Raji (cell line): ENCODE results near the gene LATS1.

ENCODE experiments used
- POLR2A ChIP-seq: IDR thresholded peaks from 2 replicates; pipeline ENCODE4 v1.6.1; 2011; ENCODE audit warnings: low read depth, low read length, control low read depth; ENCODE audit not compliant: insufficient read depth

The LATS1 gene

DNA sequence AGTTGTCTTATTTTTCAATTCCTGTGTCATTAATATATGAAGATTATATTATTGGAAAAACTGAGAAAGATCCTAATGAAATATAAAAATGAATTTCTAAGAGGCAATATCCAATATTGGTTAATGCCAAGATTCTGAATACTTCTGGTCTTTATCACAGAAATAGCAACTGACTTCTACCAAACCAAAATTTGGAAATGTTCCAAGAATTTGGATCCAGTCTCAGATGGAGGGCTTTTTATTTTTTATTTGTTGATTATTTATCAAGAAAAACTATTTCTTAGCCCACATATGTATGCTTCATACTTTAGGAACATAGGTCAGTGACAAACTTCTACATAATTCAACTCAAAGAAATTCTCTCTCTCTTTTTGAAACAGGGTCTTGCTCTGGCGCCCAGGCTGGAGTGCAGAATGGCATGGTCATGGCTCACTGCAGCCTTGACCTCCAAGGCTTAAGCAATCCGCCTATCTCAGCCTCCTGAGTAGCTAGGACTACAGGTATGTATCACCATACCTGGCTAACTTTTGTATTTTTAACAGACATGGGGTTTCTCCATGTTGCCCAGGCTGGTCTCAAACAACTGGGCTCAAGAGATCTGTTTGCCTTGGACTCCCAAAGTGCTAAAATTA is 15.3 kb upstream of the LATS1 start:
- TF ChIP-seq POLR2A = no peak

DNA sequence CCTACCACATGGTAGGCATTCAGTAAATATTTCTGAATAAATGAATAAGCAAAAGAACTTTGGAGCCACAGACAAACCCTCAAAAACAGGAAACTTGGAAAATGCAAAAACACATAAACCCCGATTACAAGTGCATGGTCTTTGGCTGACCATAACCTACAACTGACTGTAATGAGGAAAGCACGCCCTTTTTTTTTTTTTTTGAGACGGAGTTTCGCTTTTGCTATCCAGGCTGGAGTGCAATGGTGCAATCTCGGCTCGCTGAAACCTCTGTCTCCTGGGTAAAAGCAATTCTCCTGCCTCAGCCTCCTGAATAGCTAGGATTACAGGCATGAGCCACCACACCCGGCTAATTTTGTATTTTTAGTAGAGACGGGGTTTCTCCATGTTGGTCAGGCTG is 11.9 kb upstream of the LATS1 start:
- TF ChIP-seq POLR2A = no peak

DNA sequence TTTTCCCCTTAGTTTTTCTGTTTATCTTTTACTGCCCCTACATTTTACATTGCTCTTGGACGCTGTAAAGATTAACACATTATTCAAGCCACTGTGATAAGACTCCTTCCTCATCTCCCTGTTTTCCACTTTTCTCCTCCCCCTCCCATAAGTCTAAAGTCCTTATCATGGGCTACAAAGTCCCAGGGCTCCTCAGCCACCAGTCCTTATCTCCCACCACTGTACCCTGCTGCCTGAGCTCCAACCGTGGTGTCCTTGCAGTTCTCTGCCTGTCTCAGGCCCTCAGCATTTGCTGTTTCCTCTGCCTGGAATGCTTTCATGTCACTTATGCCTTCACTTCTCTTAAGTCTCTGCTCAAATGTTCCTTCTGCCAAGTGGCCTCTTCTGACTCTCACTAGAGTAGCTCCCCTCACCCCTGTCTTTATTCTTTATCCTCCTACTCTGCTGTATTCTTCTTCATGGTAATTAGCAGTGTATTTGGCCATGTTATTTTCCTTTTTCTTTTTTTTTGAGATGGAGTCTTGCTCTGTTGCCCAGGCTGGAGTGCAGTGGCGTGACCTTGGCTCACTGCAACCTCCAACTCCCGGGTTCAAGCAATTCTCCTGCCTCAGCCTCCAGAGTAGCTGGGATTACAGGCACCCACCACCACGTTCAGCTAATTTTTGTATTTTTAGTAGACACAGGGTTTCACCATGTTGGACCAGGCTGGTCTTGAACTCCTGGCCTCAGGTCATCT is 10.8 kb upstream of the LATS1 start:
- TF ChIP-seq POLR2A = no peak

DNA sequence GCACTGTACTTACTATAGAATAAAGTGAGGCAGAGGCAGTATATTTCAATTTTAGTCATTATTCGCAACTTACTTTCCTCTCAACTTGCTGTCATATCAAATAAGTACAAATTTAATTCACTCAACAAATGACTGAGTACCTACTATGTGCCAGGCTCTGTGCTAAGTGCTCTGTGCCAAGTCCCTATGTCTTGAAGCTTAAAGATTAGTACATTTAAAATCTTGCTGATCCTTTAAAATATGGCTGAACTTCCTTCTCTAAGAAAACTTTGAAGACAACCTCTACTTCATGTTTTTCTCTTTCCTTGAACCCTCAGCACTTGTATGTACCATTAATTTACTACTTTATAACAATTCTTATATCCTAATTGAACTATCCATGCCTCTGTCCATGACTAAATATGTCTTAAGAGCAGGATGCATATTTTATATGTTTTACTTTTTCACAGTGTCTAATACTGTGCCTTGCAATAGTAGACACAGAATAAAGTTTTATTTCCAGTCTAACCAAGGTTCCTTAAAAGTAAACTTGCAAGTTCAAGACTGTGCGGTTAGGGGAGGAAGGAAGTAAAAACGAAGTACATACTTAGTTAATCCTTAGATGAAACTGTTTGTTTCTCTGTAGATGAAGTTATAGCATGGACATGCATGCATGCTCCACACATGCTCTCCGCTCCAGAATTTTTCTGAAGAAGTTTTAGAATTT is 10.0 kb upstream of the LATS1 start:
- TF ChIP-seq POLR2A = no peak

DNA sequence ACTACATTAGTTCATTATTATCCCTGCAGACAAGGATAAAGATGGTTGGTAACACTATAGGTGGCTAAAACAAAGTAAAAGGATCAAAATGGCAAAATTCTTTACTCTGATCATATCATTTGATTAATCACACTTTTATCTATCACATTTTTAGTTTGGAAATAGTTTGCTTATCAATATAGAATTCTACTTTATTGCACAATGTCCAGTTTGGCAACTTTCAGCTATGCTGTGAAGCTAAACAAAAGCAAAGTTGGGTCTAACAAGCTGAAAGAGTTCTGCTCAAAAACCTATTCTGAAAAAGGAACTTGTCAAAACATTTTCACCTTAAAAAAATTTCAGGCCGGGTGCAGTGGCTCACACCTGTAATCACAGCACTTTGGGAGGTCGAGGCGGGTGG is 7.9 kb upstream of the LATS1 start:
- TF ChIP-seq POLR2A = no peak

DNA sequence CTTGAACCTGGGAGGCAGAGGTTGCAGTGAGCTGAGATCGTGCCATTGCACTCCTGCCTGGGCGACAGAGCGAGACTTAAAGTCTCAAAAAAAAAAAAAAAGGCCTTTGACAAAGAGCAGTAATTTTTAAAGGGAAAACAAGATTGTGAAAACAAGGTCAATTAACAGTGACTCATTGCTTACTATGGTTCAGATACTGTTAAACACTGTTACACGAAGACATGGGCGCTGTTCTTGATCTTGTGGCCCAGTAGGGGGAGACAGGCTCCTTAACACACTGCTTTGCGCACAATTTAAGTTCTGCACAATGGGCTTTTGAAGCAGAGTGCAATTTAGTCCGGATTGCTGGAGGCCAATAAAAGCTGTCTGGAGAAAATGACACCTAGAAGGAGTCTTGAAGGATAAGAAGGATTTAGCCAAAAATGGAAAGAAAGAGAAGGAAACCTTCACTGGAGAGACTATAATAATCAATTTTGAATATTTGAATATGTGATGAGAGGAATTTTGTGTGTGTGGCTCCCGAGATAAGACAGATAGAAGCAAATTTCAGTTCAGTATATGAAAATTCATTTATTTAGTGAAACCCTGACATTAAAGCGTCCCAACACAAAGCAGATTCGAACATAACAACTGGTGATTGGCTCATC is 6.0 kb upstream of the LATS1 start:
- TF ChIP-seq POLR2A = no peak

DNA sequence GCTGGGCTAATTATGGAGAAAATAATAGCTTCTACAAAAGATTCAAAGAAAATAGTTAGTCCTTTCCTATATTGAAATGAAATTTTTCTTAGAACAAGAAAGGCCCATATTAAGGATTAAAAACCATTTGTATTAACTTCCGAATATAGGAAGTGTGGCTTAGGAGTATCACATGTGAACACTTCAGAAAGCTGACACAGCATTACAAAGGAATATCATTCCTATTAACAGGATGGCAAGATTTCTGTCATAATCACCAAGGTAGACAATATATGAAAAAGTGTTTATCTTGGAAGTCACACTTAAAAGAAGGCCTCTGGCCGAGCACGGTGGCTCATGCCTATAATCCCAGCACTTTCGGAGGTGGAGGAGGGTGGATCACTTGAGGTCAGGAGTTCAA is 5.4 kb upstream of the LATS1 start:
- no peak for TF ChIP-seq POLR2A

DNA sequence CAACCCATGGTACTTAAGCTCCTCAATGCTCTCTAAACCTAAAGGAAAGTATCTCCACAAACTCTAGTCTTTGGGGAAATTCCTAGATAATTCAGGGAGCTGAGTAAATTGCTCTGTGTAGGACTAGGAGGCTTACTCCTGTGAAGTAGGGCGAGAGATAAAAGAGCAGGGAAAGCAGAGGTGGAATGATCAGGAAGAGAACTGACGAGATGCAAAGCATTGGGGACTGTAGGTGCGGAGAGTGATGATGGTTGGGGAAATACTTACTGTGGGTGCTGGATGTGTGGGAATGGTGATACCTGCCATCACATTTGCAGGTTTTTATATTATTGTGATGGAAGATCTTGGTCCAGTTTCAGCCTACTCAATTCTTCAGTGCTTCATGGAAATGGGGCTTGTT is 1.6 kb upstream of the LATS1 start:
- TF ChIP-seq POLR2A = no peak

DNA sequence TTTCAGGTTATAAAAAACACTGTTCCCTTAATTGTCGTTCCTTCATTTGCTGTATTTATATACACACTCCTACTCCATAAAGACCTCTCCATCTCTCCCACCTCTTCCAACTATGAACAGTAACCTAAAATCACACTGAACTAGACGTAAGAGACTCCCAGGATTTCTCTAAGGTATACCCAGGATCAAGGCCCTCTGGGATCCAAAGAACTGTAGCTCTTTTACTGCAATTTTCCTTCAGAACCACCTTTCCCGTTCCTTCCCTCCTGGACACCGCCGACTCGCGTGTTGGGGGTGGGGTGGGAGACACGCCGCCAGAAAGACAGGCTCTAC is 680 bp downstream of the LATS1 start:
- TF ChIP-seq POLR2A = no peak

DNA sequence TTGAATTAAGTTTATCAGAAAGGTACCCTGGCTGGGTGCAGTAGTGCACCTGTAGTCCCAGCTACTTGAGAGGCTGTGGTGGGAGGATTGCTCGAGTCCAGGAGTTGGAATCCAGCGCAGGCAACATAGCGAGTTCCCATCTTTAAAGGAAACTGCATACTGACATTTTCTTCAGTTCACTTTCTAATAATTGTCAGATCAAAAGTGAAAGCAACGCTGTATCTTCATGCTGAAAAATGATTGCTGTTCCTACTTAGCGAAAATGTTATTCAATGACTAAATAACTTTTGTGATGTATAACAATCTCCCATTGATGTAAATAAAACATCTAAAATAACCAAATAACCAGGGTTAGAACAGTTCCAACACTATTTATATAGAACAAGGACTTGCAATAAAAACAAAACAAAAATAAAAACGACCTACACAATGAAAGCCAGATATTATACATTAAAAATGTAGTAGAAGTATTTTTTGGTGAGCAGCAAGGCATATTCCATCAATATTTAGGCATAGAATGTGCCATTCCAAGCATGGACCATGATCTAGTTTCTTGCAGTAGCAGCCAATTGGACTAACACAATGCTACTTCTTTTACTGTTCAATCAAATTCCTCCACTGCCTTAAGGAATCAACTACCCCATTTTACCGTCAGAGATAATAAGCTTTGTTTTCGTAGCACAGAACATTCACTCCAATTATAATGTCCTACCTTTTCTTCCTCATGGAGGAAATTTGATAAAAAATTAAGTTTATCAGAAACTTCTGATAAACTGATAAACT is 1.5 kb downstream of the LATS1 start:
- TF ChIP-seq POLR2A = no peak

DNA sequence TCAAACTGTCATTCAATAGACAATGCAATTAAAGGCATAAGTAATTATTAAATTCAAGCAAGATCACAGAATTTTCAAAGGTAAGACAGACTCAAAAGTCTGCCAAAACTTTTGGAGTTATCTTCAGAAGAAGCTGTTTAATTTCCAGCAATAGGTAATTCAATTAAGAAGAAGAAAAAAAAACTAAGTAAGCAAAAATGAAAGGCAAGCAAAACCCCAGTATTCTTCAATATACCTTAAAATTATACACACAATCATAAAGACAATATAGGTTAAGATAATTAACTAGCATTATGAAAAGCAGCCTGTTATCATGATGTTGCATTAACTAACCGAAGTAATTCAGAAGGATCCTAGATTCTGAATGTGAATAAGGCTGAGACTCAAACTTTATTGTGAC is 3.5 kb downstream of the LATS1 start:
- no peak for TF ChIP-seq POLR2A

DNA sequence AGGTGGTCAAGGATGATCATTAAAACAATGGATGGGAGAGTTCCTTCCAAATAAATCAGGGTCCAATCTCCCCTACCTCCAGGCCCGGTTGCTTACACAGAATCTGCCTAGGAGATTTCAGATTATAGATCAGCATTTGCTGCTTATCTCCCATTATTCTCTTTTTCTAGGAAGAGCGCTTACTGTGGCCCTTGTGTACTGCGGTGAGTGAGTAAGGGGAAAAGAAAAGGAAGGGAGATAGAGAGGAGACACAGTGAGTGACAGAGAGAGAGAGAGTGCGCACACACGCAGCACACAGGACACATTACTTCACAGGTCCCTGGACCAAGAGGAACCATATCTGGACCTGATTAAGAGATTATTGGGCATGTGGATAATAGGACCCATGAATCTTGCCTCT is 6.2 kb downstream of the LATS1 start:
- TF ChIP-seq POLR2A = no peak

DNA sequence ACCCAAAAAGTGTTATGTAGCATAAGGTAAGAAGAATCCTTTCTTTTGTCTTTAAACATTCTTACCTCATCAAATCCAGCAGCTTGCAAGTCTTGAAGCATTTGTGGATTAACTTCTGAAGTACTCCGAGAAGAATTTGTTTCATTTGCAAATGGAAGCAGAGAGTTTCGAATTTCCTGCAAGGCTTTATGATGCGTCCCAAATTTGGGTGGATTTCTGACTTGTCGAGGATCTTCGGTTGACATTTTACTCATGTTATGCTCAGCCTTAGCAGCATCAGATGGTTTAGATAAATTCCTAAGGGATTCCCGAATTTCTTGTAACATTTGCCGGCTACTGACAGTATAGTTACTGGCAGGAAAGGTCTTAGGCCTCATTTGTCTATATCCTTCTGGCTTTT is 16.2 kb downstream of the LATS1 start:
- TF ChIP-seq POLR2A = no peak

DNA sequence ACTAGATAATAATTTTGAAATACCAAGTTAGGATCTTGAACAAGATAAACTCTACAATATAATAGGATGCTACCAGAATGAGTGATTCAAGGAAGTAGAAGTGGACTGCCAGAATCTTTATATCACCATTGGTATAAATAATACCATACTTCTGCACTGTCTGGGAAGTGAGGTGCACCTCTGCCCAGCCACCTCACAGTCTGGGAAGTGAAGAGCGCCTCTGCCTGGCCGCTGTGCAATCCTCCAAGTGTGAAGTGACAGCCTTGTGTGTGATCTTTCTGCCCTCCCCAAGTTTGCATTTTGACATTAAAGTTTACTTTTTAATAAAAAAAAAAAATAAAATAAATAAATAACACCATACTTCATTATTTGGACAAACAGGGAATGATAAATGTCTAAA is 18.8 kb downstream of the LATS1 start:
- no peak for TF ChIP-seq POLR2A

DNA sequence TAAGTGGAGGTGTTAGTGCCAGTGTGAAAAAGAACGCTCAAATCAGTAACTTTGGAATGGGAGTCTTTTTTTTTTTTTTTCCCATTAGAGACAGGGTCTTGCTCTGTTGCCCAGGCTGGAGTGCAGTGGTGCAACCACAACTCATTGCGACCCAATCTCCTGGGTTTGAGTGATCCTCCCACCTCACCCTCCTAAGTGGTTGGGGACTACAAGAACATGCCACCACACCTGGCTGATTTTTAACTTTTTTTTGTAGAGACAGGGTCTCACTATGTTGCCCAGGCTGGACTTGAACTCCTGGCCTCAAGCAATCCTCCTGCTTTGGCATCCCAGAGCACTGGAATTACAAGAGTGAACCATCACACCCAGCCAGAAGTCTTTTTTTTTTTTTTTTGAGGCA is 19.7 kb downstream of the LATS1 start:
- TF ChIP-seq POLR2A = no peak

DNA sequence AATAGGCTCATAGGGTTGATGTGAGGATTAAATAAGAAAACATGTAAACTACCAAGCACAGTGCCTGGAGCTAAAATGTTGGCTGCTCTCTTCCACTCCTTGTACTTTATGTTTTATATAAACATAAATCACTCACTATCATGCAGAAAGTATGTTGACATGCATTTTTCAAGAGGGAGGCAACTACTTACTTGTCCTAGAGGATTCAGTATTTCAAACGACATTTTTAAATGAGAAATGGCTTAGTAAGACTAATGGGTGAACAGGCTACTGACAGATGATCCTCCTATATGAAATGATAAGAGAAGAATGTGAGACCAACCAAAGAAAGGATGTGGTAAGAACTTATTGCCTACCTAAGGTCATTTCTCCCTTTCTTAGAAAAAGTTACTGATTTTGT is 21.0 kb downstream of the LATS1 start:
- TF ChIP-seq POLR2A = no peak

DNA sequence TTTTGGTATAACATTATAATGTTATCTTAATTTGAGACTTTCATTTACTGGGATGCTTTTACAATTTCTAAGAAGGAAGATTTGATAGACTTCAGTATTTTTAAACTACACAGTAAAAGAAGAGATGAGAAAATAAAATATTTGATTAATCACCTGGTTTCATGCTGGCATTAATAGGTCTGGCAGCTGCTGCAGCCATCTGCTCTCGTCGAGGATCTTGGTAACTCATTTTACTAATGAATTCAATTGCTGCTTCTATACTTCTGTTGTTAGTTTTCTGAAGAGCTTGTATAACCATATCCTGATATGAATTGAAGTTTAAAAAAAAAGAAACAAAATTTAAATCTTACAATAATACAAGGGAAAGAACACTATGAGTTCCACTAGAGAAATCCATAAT is 23.0 kb downstream of the LATS1 start:
- no peak for TF ChIP-seq POLR2A
